Kidney epithelial cell (primary cell): ENCODE measurements around the gene SERPING1. TPM values are rescaled to one million over a fixed set of nuclear protein-coding genes. Genes with fewer than 3 reads are reported as not detected.

ENCODE experiments used
- DNase-seq: peaks from one replicate; pipeline ENCODE4 v3.0.0-alpha.2; 2010; ENCODE audit warnings: low read depth
- H3K27me3 ChIP-seq: 2 replicates; pipeline ENCODE4 v1.6.0; 2011; ENCODE audit warnings: low read length; ENCODE audit not compliant: control insufficient read depth, insufficient read depth
- H3K36me3 ChIP-seq: 2 replicates; pipeline ENCODE4 v1.5.1; 2011; ENCODE audit warnings: low read length; ENCODE audit not compliant: control insufficient read depth, insufficient read depth
- H3K4me3 ChIP-seq: 2 replicates; pipeline ENCODE4 v1.5.1; 2011; ENCODE audit warnings: low read depth, mild to moderate bottlenecking, control low read depth, low read length
- total RNA-seq: library from RNA; depleted of rRNA; stranded (reverse); fragments of >200 nt; gene quantifications from 2 replicates; pipeline ENCODE4 v1.2.3, GENCODE V29; 2015
- TF ChIP-seq, protein P1 (sequence below): IDR thresholded peaks from 2 replicates; pipeline ENCODE4 v1.5.1; 2011; ENCODE audit warnings: mild to moderate bottlenecking, moderate library complexity, low read length, control low read depth, inconsistent platforms; ENCODE audit not compliant: insufficient read depth, poor library complexity, severe bottlenecking

Gene SERPING1
- total RNA-seq, 1 donor from 2014 or later, result 18.2 TPM

GRCh38 chr11:57567515-57568329 is 29.8 kb upstream of the SERPING1 start, which contains the start of gene UBE2L6:
Gene UBE2L6 (minus strand): TSS chr11:57567672. CDS start chr11:57567611, 61 bp downstream.
- no peaks in the 10 kb centered on the region for H3K27me3 ChIP-seq
- TF ChIP-seq, protein P1, sequence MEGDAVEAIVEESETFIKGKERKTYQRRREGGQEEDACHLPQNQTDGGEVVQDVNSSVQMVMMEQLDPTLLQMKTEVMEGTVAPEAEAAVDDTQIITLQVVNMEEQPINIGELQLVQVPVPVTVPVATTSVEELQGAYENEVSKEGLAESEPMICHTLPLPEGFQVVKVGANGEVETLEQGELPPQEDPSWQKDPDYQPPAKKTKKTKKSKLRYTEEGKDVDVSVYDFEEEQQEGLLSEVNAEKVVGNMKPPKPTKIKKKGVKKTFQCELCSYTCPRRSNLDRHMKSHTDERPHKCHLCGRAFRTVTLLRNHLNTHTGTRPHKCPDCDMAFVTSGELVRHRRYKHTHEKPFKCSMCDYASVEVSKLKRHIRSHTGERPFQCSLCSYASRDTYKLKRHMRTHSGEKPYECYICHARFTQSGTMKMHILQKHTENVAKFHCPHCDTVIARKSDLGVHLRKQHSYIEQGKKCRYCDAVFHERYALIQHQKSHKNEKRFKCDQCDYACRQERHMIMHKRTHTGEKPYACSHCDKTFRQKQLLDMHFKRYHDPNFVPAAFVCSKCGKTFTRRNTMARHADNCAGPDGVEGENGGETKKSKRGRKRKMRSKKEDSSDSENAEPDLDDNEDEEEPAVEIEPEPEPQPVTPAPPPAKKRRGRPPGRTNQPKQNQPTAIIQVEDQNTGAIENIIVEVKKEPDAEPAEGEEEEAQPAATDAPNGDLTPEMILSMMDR, result no peak
- no peaks in the 10 kb centered on the region for H3K36me3 ChIP-seq
- DNase-seq, result no peak
- peak within 1 kb of the TSS; percentile 77 for H3K4me3 ChIP-seq

- TF ChIP-seq, protein P1, result peak; percentile 94
- Histone ChIP-seq H3K27me3 (no peaks in the 10 kb centered on the region), H3K36me3 (no peaks in the 10 kb centered on the region), H3K4me3 (peak overlapping the region; percentile 77)
- DNase-seq, result no peak
Measured at GRCh38 chr11:57568330-57568766, 29.1 kb upstream of the SERPING1 start.

GRCh38 chr11:57571606-57572005 is 25.9 kb upstream of the SERPING1 start:
- TF ChIP-seq, protein P1, result no peak
- Histone ChIP-seq H3K4me3 (no peak overlapping the region), H3K36me3 (no peaks in the 10 kb centered on the region), H3K27me3 (no peaks in the 10 kb centered on the region)
- DNase-seq, result no peak

GRCh38 chr11:57574061-57574460 is 23.4 kb upstream of the SERPING1 start:
- Histone ChIP-seq H3K4me3 (no peak overlapping the region), H3K27me3 (peaks cover 3% of the 10 kb centered on the region), H3K36me3 (no peaks in the 10 kb centered on the region)
- TF ChIP-seq, protein P1, result no peak
- no peak for DNase-seq

DNA sequence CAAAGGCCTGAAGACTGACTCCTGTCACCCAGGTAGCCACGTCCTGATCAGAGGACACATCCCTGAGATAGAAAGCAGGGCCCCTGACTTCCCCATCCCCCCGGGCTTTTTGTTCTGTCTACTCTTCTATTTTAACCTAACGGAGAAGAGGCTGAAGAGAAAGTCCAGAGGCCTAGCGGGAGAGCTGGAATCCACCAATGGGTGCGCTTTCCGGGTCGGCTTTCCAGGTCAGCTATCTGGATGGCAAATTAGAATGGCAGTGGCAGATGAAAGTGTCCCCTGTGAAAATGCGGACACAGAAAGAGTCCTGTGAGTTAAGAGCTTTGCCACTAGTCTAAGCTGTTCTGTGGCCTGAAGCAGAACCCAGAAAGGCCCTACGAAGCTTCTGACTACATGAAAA is 13.1 kb upstream of the SERPING1 start:
- H3K36me3 ChIP-seq, result no peaks in the 10 kb centered on the region
- TF ChIP-seq, protein P1, result no peak
- no peak overlapping the region for H3K4me3 ChIP-seq
- no peak for DNase-seq
- H3K27me3 ChIP-seq, result no peaks in the 10 kb centered on the region
